Suprapubic skin (tissue), 3 donors: ENCODE measurements around the gene SLC35B1.

Source experiments
- CTCF ChIP-seq, 2 donors: fragments of 200-600 bp in 1 of 2; fragments of 450-650 bp in 1 of 2; sonication (generic) in 1 of 2; IDR thresholded peaks; one replicate each; pipeline ENCODE4 v1.5.1; 2016 to 2019; ENCODE audit warnings: antibody characterized with exemption in 2 of 2, mild to moderate bottlenecking in 1 of 2, moderate library complexity in 1 of 2
- POLR2A ChIP-seq, 2 donors: fragments of 450-650 bp; IDR thresholded peaks; one replicate each; pipeline ENCODE4 v1.6.1; 2017; ENCODE audit warnings: antibody characterized with exemption in 2 of 2, mild to moderate bottlenecking in 2 of 2, moderate library complexity in 2 of 2

- TF ChIP-seq CTCF (IDR thresholded peaks at IDR 0.05): no peak
- TF ChIP-seq POLR2A (IDR thresholded peaks at IDR 0.05): no peak
Measured at GRCh38 chr17:49699966-49700575, 7.7 kb downstream of the SLC35B1 start.
